ENCODE measurements around the gene TNFRSF8. TPM values are rescaled to one million over a fixed set of nuclear protein-coding genes. Genes with fewer than 3 reads are reported as not detected.

The TNFRSF8 gene
- total and polyA plus RNA-seq, 9 of the 15 experiments (the other 6 are each of a cell fraction or from before 2014, with no cell fraction given): 3.5 to 38.4 (median 17.1) TPM

- TF ChIP-seq NCOA2 (IDR thresholded peaks at IDR 0.05; ENCODE audit: partially characterized antibody in 2 of 2) (no peak), FIP1L1 (IDR thresholded peaks at IDR 0.05; ENCODE audit: low read depth, low read length, poor library complexity, severe bottlenecking) (no peak), ESRRA (IDR thresholded peaks at IDR 0.05; ENCODE audit: borderline replicate concordance, low read depth) (no peak), ZKSCAN1 (IDR thresholded peaks at IDR 0.05; ENCODE audit: low read depth, low read length) (peak; percentile 66; the same call in 1 of the 2 replicates), USF1 (CRISPR knock-in tag; IDR thresholded peaks at IDR 0.05) (peak; percentile 42; the same call in 1 of the 2 replicates), CBX3 (IDR thresholded peaks at IDR 0.05; ENCODE audit: borderline replicate concordance in 1 of 2, low read length in 2 of 2) (no peak), E2F8 (IDR thresholded peaks at IDR 0.05; ENCODE audit: low read depth, partially characterized antibody) (no peak), HINFP (tag; conservative IDR thresholded peaks at IDR 0.05; ENCODE audit: low read depth) (0 out of 2 replicates have a peak, but pooled peaks have one; percentile 4), THAP12 (CRISPR knock-in tag; IDR thresholded peaks at IDR 0.05) (no peak), ATF3 (IDR thresholded peaks at IDR 0.05) (no peak), ATF3 (CRISPR knock-in tag; conservative IDR thresholded peaks at IDR 0.05) (no peak), PCBP2 (IDR thresholded peaks at IDR 0.05; ENCODE audit: low read depth, low read length, poor library complexity, severe bottlenecking) (no peak), GABPB1 (CRISPR knock-in tag; IDR thresholded peaks at IDR 0.05) (0 out of 2 replicates have a peak, but pooled peaks have one; percentile 10), ZNF12 (CRISPR knock-in tag; IDR thresholded peaks at IDR 0.05) (0 out of 2 replicates have a peak, but pooled peaks have one; percentile 5), RFX5 (IDR thresholded peaks at IDR 0.05; ENCODE audit: low read depth, low read length) (no peak)
These were observed 99.5 kb downstream of the TNFRSF8 start (continued) for GRCh38 chr1:12162459-12163137.
